Measurements from ENCODE around the gene RGMA.

Gene RGMA

DNA sequence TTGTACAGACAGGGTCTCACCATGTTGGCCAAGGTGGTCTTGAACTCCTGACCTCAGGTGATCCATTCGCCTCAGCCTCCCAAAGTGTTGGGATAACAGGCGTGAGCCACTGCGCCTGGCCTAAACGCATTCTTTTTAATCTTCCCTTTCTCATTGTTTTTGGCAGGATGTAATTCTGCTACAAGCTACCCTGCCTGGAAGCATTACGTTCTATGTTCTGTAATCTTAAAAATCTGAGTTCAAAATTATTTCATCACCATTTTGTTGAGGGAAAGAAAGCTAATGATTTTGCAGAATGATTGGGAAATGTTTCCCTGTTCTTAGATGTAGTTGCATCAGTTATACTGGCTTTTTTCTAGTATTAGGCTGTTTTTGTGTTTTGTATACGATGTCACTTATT is 71.5 kb downstream of the RGMA start:
- DNase-seq (ENCODE audit: low spot score), result no peak

DNA sequence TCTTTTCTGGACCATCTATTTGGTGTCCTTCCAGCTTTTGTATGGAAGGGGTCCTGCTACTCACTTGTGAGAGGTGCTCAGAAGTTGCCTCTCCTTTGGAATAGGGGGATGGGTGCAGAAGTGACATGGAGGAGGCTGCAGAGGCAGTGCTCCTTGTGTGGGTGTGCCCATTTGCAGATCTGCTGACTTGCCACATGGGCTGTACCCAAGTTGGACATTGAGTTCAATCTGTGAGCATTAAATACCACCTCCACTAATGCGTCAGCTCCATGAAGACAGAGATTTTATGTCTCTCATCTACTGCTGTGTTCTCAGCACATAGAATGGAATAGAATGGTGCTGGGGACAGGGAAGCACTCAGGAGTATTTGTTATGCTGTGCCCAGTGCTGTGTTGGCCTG is 76.2 kb downstream of the RGMA start:
- no peak for DNase-seq (ENCODE audit: low spot score)

DNA sequence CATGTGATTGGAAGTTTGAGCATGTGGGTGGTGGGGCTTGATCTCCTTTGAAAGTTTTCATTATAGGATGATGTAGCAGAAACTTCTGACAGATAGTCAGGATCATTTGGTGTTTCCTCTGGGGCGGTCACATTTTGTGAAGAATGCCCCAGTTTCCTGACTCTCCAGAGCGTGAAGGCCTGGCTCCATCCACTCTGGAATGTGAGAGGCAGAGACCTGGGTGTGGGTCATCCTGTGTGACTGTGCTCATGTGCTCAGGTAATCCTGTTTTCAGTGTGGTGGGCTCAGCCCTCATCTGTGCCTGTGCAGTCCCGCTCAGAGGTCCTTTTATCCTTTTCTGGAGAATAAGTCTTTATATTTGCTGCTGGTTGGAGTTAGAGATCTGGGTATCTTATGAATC is 81.0 kb downstream of the RGMA start:
- DNase-seq (ENCODE audit: low spot score), result no peak

DNA sequence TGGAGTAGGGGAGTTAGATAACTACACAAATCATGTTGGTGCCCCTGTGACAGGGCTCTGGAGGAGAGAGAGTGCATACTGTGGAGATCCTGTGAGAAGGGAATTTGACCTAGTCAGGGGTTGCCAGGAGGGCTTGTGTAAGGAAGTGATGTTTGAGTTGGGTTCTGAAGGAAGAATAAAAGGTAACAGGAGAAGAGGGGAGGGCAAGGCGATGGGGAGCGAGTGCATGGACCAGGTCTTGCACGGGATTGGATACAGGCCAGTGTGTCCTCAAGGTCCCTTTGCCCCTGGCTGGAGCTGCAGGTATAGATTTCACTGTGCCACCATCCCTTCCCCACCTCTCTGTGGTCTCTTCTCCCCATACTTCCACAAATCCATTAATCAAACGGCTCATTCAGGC is 83.9 kb downstream of the RGMA start:
- DNase-seq (ENCODE audit: low spot score), result no peak

DNA sequence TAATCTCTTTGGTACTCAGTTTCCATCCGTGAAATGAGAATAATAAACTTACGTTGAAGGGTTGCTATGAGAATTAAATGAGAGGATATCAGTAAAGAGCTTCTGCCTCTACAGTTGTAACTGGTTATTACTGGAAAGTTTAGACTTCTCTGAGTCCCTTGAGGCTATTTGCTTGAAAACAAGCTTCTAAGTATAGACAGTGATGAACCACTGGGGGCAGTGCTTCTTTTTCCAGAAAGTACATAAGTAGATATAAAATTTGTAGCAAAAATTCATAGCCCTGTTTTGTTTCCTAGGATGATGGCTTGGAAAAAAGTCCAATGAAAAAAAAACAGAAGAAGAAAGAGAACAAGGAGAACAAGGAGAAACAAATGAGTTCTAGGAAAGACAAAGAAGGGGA is 87.1 kb downstream of the RGMA start:
- DNase-seq (ENCODE audit: low spot score), result no peak

DNA sequence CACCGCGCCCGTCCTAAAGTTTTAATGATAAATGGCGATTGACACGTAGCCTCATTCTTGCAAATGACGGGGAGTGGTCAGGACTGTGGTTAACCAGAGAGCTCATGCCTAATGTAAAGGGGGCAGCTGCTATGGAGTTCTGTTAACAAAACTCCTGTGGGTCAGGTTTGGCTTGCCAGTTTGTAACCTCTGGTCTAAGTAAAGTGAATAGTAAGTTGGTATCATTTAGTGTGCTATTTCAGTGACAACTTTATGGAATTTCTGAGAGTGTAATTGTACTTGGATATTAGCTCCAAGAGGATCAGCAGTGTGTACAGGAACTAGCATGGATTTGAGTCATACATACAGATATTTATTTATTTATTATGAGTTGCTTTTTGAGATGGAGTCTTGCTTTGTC is 87.9 kb downstream of the RGMA start:
- DNase-seq (ENCODE audit: low spot score), result no peak

DNA sequence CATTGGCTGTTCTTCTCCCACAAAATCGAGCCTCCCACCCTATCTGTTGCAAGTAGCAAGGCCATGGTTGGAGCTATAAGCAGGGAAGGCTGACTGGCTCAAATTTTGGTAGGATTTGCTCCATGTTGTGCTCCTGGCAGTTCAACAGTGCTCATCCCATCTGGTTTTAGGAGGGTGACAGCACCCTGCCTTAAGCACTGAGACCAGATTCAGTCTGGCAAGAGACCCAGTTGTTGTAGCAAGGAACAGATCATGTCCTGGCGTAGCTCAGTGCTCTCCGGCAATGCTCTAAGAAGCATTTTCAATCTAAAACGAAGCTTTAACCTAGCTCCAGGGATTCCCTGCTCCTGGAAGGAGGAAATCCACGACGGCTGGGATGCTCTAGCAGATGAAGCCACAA is 91.2 kb downstream of the RGMA start:
- no peak for DNase-seq (ENCODE audit: low spot score)

DNA sequence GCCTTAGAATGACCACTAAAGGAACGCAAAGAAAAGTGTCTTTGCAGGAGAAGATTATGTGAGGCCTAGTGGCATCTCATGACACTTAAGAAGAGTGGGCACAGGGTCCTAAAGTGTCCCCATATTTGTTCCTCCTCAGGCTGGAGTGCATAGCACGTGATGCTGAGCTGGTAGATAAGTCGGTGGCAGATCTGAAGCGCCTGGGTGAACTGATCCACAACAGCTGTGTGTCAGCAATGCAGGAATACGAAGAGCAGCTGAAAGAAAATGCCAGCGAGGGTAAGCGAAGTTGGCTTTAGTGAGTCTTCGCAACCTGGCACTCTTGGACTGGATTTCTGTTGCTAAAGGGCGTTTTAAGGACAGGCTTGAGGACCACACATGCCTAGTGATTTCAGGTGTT is 96.3 kb downstream of the RGMA start:
- DNase-seq (ENCODE audit: low spot score), result no peak

DNA sequence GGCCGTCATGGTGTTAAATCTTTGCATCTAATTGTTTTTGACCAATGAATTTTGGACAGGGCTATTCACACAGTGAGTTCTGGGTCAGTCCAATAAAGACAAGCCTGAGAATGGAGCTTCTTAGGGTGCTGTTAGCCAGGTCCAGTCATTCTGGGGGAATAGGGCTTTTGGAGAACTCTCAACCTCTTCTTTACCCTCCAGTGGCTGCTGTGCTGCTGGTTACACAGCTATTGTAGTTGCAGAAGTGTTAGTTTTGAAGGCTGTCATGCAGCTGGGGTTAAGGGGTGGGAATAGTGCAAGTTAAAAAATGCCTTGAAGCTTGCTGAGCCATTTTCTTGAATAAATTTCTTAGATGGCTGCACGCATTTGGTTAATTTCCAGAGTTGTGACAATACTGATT is 99.0 kb downstream of the RGMA start:
- no peak for DNase-seq (ENCODE audit: low spot score)

DNA sequence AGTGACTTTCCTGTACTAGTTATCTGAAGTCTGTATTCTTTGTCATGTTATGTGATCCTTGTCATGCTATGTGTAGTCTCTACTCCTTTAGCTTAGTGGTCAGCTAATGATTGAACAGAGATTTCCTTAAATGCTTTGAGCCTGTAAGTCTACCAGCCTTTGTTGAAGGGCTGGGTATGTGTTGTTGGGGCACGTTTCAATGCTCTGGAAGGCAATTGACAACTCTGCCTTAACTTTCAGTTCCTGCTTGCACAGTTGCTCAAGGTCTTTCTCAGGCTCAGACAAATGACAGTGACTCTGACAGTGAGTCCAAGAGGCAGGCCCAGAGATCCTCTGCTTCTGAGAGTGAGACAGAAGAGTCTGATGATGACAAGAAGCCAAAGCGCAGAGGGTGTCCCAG is 99.5 kb downstream of the RGMA start:
- DNase-seq (ENCODE audit: low spot score), result no peak
